HG03095 (cell line): ENCODE results near the gene PAPOLB.

ENCODE experiments used
- ATAC-seq: cut with Tn5 transposase; IDR thresholded peaks from one replicate; pipeline ENCODE4 v1.9.1; 2021; ENCODE audit warnings: moderate library complexity; ENCODE audit not compliant: unreplicated experiment

Gene PAPOLB

GRCh38 chr7:4878336-4879335, 16.8 kb upstream of the PAPOLB start:
- no peak for ATAC-seq

DNA sequence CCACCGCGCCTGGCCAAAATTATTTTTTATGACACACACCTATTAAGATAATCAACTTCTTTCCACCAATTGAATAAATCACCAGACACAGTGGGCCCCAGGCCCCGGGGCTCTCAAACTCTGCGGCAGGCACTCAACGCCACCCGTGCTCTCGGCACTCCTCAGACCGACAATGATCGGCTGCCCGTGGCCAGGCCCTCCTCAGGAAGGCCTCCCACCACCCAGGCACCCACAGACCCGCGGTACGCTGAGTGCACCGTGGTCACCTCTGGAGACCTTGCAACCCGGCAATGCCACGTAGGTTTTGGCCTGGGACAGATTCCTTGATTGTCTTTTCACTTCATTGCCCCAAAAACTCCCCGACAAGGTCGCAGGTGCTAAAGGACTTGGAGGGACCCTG, 14.8 kb upstream of the PAPOLB start:
- ATAC-seq = no peak

- no peak for ATAC-seq
Observed at GRCh38 chr7:4875391-4875790, 13.6 kb upstream of the PAPOLB start.

- no peak for ATAC-seq
Observed at GRCh38 chr7:4873071-4873944, 11.5 kb upstream of the PAPOLB start.

DNA sequence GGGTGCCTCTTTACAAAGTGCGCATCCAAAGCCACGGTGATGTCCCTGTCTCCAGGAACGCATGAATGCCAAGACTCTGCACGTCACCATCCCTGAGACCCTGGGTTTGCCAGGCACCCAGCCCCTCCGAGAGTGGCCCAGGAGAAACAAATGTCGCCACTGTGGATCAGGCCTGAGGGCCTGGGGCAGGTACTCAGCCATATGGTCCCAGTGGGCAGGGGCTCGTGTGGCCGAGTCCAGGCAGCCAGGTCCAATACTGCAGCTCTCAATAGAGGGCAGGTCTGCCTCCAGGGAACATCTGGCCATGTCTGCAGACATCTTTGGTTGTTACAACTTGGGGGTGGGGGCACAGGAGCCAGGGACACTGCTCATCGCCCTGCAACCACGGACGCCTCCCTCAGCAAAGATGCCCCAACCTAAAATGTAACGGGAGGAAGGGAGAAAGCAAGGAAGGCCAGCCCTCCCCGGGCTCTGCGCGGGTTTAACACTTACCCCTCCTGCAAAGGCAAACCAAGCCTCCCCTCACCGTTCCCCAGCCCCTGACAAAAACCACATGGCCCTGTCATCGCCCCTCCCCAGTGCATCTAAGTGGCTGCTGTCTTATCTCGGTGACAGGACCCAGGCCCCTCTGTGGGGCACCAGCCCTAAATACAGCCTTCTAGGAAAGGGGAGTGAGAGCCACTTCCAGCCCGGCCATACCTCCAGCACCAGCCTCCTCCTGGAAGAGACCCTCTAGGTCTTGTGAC, 10.3 kb upstream of the PAPOLB start:
- no peak for ATAC-seq

DNA sequence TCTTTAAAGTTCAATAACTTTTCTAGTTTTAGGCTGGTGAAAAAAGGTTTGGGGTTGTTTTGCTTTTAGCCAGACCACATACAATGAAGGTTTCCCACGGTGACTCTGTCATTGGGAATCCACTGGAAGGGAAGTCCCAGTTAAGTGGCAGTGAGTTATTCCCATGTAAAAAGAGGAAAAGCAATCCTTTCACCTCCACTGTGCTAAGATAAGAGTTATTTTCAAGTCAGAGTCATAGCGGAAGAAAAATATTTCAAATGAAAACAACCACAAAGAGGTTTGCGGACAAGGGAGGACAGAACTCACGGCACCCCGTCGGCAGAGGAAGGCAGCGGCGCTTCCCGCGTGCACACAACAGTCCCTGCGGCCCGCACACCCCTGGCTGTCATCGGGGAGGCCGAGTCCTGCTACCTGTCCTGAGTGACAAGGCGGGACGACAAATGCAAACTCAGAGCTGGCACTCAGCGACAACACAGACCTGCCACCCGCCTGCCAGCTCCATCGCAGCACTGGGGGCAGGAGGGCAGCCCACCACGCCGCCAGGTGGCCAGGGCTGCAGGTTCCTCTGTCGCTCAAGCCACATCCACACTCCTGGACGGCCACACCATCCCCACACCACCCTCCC, 9.3 kb upstream of the PAPOLB start:
- no peak for ATAC-seq

DNA sequence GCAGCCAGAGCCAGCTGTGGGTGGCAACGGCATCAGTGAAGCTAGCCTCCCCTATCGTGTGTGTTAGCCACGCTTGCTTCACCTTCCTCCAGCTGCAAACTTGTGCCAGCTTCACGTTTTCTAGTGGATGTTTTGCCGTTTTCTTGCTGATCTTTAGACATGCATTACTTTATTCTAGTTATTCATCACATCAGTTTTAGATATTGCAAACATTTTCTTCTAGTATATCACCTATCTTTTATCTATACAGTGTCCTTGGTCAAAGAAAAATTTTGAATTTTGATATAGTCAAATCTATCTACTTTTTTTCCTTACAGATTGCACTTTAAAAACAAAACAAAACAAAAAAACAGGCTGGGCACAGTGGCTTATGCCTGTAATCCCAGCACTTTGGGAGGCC, 6.7 kb upstream of the PAPOLB start:
- no peak for ATAC-seq

- no peak for ATAC-seq
Observed at GRCh38 chr7:4866528-4867496, 5.0 kb upstream of the PAPOLB start.

GRCh38 chr7:4862156-4862555, 326 bp upstream of the PAPOLB start:
- no peak for ATAC-seq

- no peak for ATAC-seq
Observed at GRCh38 chr7:4861227-4861626, 603 bp downstream of the PAPOLB start.

GRCh38 chr7:4857189-4857588, 4.6 kb downstream of the PAPOLB start:
- no peak for ATAC-seq

DNA sequence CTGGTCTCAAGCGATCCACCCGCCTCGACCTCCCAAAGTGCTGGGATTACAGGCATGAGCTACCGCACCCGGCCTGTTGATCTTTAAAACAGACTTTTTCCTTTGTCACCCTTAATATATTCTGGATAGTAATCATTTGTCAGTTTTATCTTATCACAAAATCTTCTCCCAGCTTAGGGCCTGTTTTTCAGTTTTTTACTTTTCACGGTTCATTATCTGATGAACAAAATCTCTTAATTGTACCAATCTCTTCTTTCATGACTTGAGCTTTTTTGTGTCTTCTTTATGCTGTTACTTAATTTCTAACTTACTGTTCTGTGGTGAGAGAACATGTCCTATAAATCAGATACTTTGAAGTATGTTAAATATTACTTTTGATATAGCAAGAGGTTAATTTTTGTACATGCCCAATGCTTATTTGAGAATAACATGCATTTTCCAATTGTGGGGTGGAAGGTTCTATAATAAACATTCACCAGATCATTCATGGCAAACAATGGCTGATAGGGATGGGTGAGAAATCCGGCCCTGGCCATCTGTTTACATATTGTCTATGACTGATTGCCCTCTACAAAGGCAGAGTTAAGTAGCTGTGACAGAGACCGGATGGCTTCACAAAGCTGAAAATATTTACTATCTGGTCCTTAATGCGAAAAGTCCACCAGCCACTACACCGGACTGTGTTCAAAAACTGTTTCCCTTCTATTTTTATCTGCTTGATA, 5.3 kb downstream of the PAPOLB start:
- ATAC-seq = no peak

GRCh38 chr7:4854916-4855315, 6.9 kb downstream of the PAPOLB start:
- no peak for ATAC-seq

DNA sequence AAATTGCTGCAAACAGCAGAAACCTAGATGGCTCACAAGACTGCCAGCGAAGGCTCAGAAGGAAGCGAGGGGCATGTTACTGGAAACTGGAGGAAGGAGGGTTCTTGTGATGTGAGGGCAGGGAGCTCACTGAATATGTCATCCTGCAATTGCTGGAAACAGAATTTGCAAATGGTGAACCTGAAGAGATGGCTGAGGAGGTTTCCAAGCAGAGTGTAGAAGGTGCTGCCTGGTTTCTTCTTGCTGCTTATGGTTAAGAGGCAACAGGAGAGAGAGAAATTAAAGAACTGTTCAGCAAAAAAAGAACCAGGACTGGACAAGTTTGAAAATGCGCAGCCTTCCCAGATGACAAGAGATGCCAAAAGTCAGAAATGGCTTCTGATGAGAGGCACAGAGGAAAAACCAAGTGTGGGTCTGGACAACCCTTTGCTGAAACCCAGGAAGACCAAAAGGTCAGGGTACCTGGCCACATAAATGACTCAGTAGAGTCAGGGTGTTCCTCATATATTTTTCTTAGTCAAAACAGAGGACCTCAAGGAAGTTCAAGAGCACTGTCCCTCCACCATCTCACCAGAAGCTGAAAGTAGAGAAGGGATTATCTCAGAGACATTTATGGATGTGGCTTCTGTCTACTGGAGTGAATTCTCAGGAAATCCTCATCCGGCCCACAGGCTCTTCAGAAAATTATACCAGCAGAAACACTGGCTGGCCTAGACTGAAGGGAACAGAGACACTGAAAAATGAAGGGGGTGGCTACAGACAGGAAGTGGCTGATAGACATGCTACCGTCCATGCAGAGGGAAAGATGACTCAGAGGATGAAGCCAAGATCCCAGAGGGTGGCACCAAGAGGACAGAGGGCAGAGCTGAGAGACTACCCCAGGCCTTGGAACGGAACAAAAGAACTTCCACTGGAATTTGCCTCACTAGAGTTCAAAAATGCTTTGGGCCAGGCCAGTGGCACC, 10.1 kb downstream of the PAPOLB start:
- ATAC-seq = no peak

GRCh38 chr7:4850262-4850795, 11.5 kb downstream of the PAPOLB start:
- no peak for ATAC-seq

GRCh38 chr7:4849390-4849789, 12.4 kb downstream of the PAPOLB start:
- no peak for ATAC-seq

- no peak for ATAC-seq
Observed at GRCh38 chr7:4845740-4846142, 16.1 kb downstream of the PAPOLB start.
